ENCODE results near the gene BCAS3. TPM values are rescaled to one million over a fixed set of nuclear protein-coding genes. Genes with fewer than 3 reads are reported as not detected.

BCAS3 gene
- total RNA-seq, 4 donors from 2014 or later: 42.1 to 84.7 (median 54.1) TPM

- intact Hi-C loops (cut with DNase I; ENCODE audit: low total_unique reads): no loop called here
- H3K4me3 ChIP-seq (ENCODE audit: low read depth, poor library complexity, severe bottlenecking): no peak overlapping the region
- no peak for TF ChIP-seq POLR2A (IDR thresholded peaks at IDR 0.05)
- TF ChIP-seq CTCF (IDR thresholded peaks at IDR 0.05): no peak
- DNase-seq (ENCODE audit: low spot score in 2 of 2): no peak
These were observed 112.6 kb downstream of the BCAS3 start for GRCh38 chr17:60790205-60790604.

- intact Hi-C loops (cut with DNase I; ENCODE audit: low total_unique reads): no loop called here
- TF ChIP-seq CTCF (IDR thresholded peaks at IDR 0.05) (no peak), POLR2A (IDR thresholded peaks at IDR 0.05) (no peak)
- no peak overlapping the region for H3K4me3 ChIP-seq (ENCODE audit: low read depth, poor library complexity, severe bottlenecking)
- no peak for DNase-seq (ENCODE audit: low spot score in 2 of 2)
- WGBS, 2 donors: 33 to 55% methylated on average over 6 to 7 of the region's 10 CpGs
These were observed 114.7 kb downstream of the BCAS3 start for GRCh38 chr17:60792250-60792898.

- no peak overlapping the region for H3K4me3 ChIP-seq (ENCODE audit: low read depth, poor library complexity, severe bottlenecking)
- WGBS, 2 donors: 89 to 94% methylated on average over 8 of the region's 8 CpGs
- no peak for TF ChIP-seq POLR2A (IDR thresholded peaks at IDR 0.05)
- no peak for TF ChIP-seq CTCF (IDR thresholded peaks at IDR 0.05)
- DNase-seq (ENCODE audit: low spot score in 2 of 2): no peak
- intact Hi-C loops (cut with DNase I; ENCODE audit: low total_unique reads): no loop called here
These were observed 120.9 kb downstream of the BCAS3 start for GRCh38 chr17:60798576-60798975.

- intact Hi-C loops (cut with DNase I; ENCODE audit: low total_unique reads): no loop called here
- WGBS, 2 donors: 66 to 73% methylated on average over 6 of the region's 6 CpGs
- DNase-seq (ENCODE audit: low spot score in 2 of 2): no peak
- TF ChIP-seq POLR2A (IDR thresholded peaks at IDR 0.05): no peak
- no peak for TF ChIP-seq CTCF (IDR thresholded peaks at IDR 0.05)
- H3K4me3 ChIP-seq (ENCODE audit: low read depth, poor library complexity, severe bottlenecking): no peak overlapping the region
These were observed 124.7 kb downstream of the BCAS3 start for GRCh38 chr17:60802377-60802776.

- intact Hi-C loops (cut with DNase I; ENCODE audit: low total_unique reads): no loop called here
- WGBS, 2 donors: 97 to 98% methylated on average over 6 of the region's 6 CpGs
- TF ChIP-seq POLR2A (IDR thresholded peaks at IDR 0.05): no peak
- TF ChIP-seq CTCF (IDR thresholded peaks at IDR 0.05): no peak
- DNase-seq (ENCODE audit: low spot score in 2 of 2): no peak
- H3K4me3 ChIP-seq (ENCODE audit: low read depth, poor library complexity, severe bottlenecking): no peak overlapping the region
These were observed 125.4 kb downstream of the BCAS3 start for GRCh38 chr17:60803059-60803458.

GRCh38 chr17:60804831-60805230 lies 127.2 kb downstream of the BCAS3 start:
- no peak overlapping the region for H3K4me3 ChIP-seq (ENCODE audit: low read depth, poor library complexity, severe bottlenecking)
- intact Hi-C loops (cut with DNase I; ENCODE audit: low total_unique reads): no loop called here
- no peak for DNase-seq (ENCODE audit: low spot score in 2 of 2)
- 96 to 99% methylated on average over 3 of the region's 3 CpGs for WGBS, 2 donors
- TF ChIP-seq POLR2A (IDR thresholded peaks at IDR 0.05): no peak
- TF ChIP-seq CTCF (IDR thresholded peaks at IDR 0.05): no peak

Measured in lower leg skin (tissue), 4 donors.